H9 (cell line): ENCODE results near the gene ABCC11. TPM values are rescaled to one million over a fixed set of nuclear protein-coding genes. Genes with fewer than 3 reads are reported as not detected.

Experiments
- DNase-seq: peaks from one replicate; pipeline ENCODE4 v3.0.0-alpha.2; 2017
- H2AFZ ChIP-seq: one replicate; pipeline ENCODE4 v1.6.1; 2013; ENCODE audit warnings: mild to moderate bottlenecking, low read length, control low read depth, moderate library complexity
- H2AK5ac ChIP-seq: 2 replicates; pipeline ENCODE4 v1.6.1; 2013; ENCODE audit warnings: low read length, control low read depth, mixed read lengths; ENCODE audit not compliant: insufficient read length
- H2BK120ac ChIP-seq: one replicate; pipeline ENCODE4 v1.6.1; 2013; ENCODE audit warnings: low read depth, mild to moderate bottlenecking, low read length, control low read depth, inconsistent platforms; ENCODE audit not compliant: poor library complexity, severe bottlenecking
- H2BK12ac ChIP-seq: 2 replicates; pipeline ENCODE4 v1.6.1; 2013; ENCODE audit warnings: low read length, control low read depth, mixed read lengths, low read depth; ENCODE audit not compliant: insufficient read length
- H2BK15ac ChIP-seq: 2 replicates; pipeline ENCODE4 v1.6.1; 2013; ENCODE audit warnings: low read depth, low read length, control low read depth
- H2BK20ac ChIP-seq: one replicate; pipeline ENCODE4 v1.6.1; 2013; ENCODE audit warnings: low read depth, mild to moderate bottlenecking, low read length, control low read depth, inconsistent platforms; ENCODE audit not compliant: poor library complexity, severe bottlenecking
- H2BK5ac ChIP-seq: 2 replicates; pipeline ENCODE4 v1.6.1; 2013; ENCODE audit warnings: low read length, control low read depth, mixed read lengths; ENCODE audit not compliant: insufficient read length
- H3K14ac ChIP-seq: 2 replicates; pipeline ENCODE4 v1.6.1; 2013; ENCODE audit warnings: low read length, control low read depth; ENCODE audit not compliant: insufficient read depth
- H3K18ac ChIP-seq: 2 replicates; pipeline ENCODE4 v1.6.1; 2013; ENCODE audit warnings: low read depth, mild to moderate bottlenecking, mixed read lengths, low read length, control low read depth; ENCODE audit not compliant: insufficient read length
- H3K23ac ChIP-seq: 2 replicates; pipeline ENCODE4 v1.6.1; 2013; ENCODE audit warnings: low read length, control low read depth, mixed read lengths, low read depth; ENCODE audit not compliant: insufficient read length
- H3K23me2 ChIP-seq: 2 replicates; pipeline ENCODE4 v1.6.1; 2013; ENCODE audit warnings: low read depth, mild to moderate bottlenecking, mixed read lengths, low read length, control low read depth; ENCODE audit not compliant: insufficient read length, poor library complexity, severe bottlenecking
- H3K27ac ChIP-seq: 2 replicates; pipeline ENCODE4 v1.5.1; 2013; ENCODE audit warnings: low read length, control low read depth, mixed read lengths, low read depth; ENCODE audit not compliant: insufficient read length
- H3K27me3 ChIP-seq: 2 replicates; pipeline ENCODE4 v1.6.1; 2013; ENCODE audit warnings: low read length, control low read depth, inconsistent platforms; ENCODE audit not compliant: insufficient read depth
- H3K4ac ChIP-seq: 2 replicates; pipeline ENCODE4 v1.6.1; 2013; ENCODE audit warnings: low read depth, mild to moderate bottlenecking, control low read depth, inconsistent platforms, low read length, moderate library complexity
- H3K4me1 ChIP-seq: 2 replicates; pipeline ENCODE4 v1.6.1; 2013; ENCODE audit warnings: low read length, control low read depth, inconsistent platforms; ENCODE audit not compliant: insufficient read depth
- H3K4me2 ChIP-seq: 2 replicates; pipeline ENCODE4 v1.6.1; 2013; ENCODE audit warnings: low read length, control low read depth, mixed read lengths; ENCODE audit not compliant: insufficient read length, insufficient read depth
- H3K56ac ChIP-seq: 2 replicates; pipeline ENCODE4 v1.6.1; 2013; ENCODE audit warnings: low read depth, mild to moderate bottlenecking, mixed read lengths, low read length, control low read depth; ENCODE audit not compliant: insufficient read length
- H3K79me1 ChIP-seq: 2 replicates; pipeline ENCODE4 v1.6.1; 2013; ENCODE audit warnings: low read depth, mild to moderate bottlenecking, moderate library complexity, low read length, control low read depth, inconsistent platforms; ENCODE audit not compliant: insufficient read depth, poor library complexity, severe bottlenecking
- H3K79me2 ChIP-seq: 2 replicates; pipeline ENCODE4 v1.6.1; 2013; ENCODE audit warnings: low read length, control low read depth, inconsistent platforms; ENCODE audit not compliant: insufficient read depth
- H3K9ac ChIP-seq: 2 replicates; pipeline ENCODE4 v1.6.1; 2013; ENCODE audit warnings: low read length, control low read depth, mixed read lengths; ENCODE audit not compliant: insufficient read length; ENCODE audit errors: extremely low read depth
- H3K9me3 ChIP-seq: one replicate; pipeline ENCODE4 v1.6.1; 2013; ENCODE audit warnings: low read depth, low read length, inconsistent platforms; ENCODE audit not compliant: control insufficient read depth
- H3T11ph ChIP-seq: one replicate; pipeline ENCODE4 v1.6.1; 2013; ENCODE audit warnings: mild to moderate bottlenecking, low read length, control low read depth, inconsistent platforms
- H4K20me1 ChIP-seq: one replicate; pipeline ENCODE4 v1.6.1; 2013; ENCODE audit not compliant: control insufficient read depth, insufficient read length, insufficient read depth
- H4K5ac ChIP-seq: 2 replicates; pipeline ENCODE4 v1.6.1; 2013; ENCODE audit warnings: low read depth, mild to moderate bottlenecking, mixed read lengths, low read length, control low read depth; ENCODE audit not compliant: insufficient read length
- H4K8ac ChIP-seq: replicated peaks from 2 replicates; pipeline ENCODE4 v1.6.1; 2013; ENCODE audit warnings: low read length, control low read depth, mixed read lengths, low read depth; ENCODE audit not compliant: insufficient read length
- H4K91ac ChIP-seq: 2 replicates; pipeline ENCODE4 v1.6.1; 2013; ENCODE audit warnings: low read depth, mild to moderate bottlenecking, moderate library complexity, mixed read lengths, low read length, control low read depth; ENCODE audit not compliant: insufficient read length
- H3K27ac Mint-ChIP-seq, 3 experiments: 2 replicates in 2 of 3; 3 replicates in 1 of 3; pipeline ENCODE4 v1.8.0; 2020 to 2021; ENCODE audit warnings: mixed read lengths in 3 of 3, mild to moderate bottlenecking in 1 of 3, moderate library complexity in 1 of 3
- H3K27me3 Mint-ChIP-seq: 2 replicates; pipeline ENCODE4 v1.8.0; 2021; ENCODE audit warnings: low read depth, mild to moderate bottlenecking, moderate library complexity, mixed read lengths
- H3K36me3 Mint-ChIP-seq, 3 experiments: 2 replicates in 2 of 3; 3 replicates in 1 of 3; pipeline ENCODE4 v1.8.0; 2020 to 2021; ENCODE audit warnings: low read depth in 3 of 3, mixed read lengths in 3 of 3; ENCODE audit not compliant: insufficient read depth in 1 of 3
- H3K4me1 Mint-ChIP-seq, 2 experiments: 2 replicates each; pipeline ENCODE4 v1.8.0; 2020; ENCODE audit warnings: mixed read lengths in 2 of 2
- H3K4me3 Mint-ChIP-seq, 2 experiments: 2 replicates in 1 of 2; 3 replicates in 1 of 2; pipeline ENCODE4 v1.8.0; 2020 to 2021; ENCODE audit warnings: mild to moderate bottlenecking in 2 of 2, mixed read lengths in 2 of 2, moderate library complexity in 1 of 2
- H3K9me3 Mint-ChIP-seq, 2 experiments: 2 replicates in 1 of 2; 3 replicates in 1 of 2; pipeline ENCODE4 v1.8.0; 2020; ENCODE audit warnings: mild to moderate bottlenecking in 2 of 2, mixed read lengths in 2 of 2, moderate library complexity in 1 of 2
- CTCF ChIP-seq: fragments of 200-600 bp; sonication (generic); conservative IDR thresholded peaks from 3 replicates; pipeline ENCODE4 v1.8.0; 2021; ENCODE audit warnings: antibody characterized with exemption, mild to moderate bottlenecking
- WGBS: extraction: QIAGEN DNeasy Blood & Tissue Kit; methylation state at CpG from one replicate; pipeline ENCODE4 v1.1.7; 2013; ENCODE audit warnings: missing lambda C conversion rate, low lambda C conversion rate, mixed read lengths; ENCODE audit not compliant: insufficient read length; ENCODE audit errors: extremely low coverage; 5-methylcytosine and 5-hydroxymethylcytosine counted together
- total RNA-seq: library from RNA; stranded (reverse); gene quantifications from 2 replicates; pipeline ENCODE4 v1.2.1, GENCODE V29; 2021

Gene ABCC11
- total RNA-seq, 1 experiment from 2014 or later: 0.33 TPM

DNA sequence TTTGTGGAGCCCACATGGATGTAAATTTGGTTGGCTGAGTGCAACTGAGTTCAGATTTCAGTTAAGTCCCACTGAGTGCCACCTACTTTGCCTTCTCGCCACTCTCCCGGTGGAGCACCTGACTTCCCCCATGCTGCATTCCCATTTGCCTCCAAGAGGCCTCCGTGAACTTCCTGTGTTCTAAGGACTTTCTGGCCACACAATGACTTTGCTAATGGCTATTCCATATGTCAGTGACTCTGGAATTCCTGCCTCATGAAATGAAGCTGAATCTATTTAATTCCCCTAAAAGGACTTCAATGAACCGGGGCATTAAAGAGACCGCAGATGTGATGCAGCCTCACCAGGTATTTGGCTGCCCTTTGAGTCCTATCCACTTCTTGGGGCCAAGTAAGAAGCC, 121.5 kb downstream of the ABCC11 start:
- Histone ChIP-seq H3K9me3 (no peaks in the 10 kb centered on the region), H2BK15ac (no peak overlapping the region), H3K27me3 (no peaks in the 10 kb centered on the region), H4K8ac (no peak overlapping the region), H2BK20ac (no peak overlapping the region), H3K14ac (no peak overlapping the region), H3K23me2 (no peaks in the 10 kb centered on the region), H4K20me1 (no peaks in the 10 kb centered on the region), H3K56ac (no peak overlapping the region), H3K4me2 (no peak overlapping the region), H3K18ac (no peak overlapping the region), H3K4me1 (peaks cover 2% of the 10 kb centered on the region; the same call in 1 of the 2 replicates), H2AFZ (no peak overlapping the region), H4K5ac (no peak overlapping the region), H4K91ac (no peak overlapping the region), H3K79me1 (no peaks in the 10 kb centered on the region), H3K9ac (no peak overlapping the region), H3K4ac (no peak overlapping the region), H3K79me2 (no peaks in the 10 kb centered on the region), H2BK120ac (no peak overlapping the region), H2BK12ac (no peak overlapping the region), H3K27ac (no peak overlapping the region), H3K23ac (no peak overlapping the region), H2BK5ac (no peak overlapping the region), H2AK5ac (no peak overlapping the region), H3T11ph (no peak overlapping the region)
- Mint-ChIP-seq H3K27ac (no peak overlapping the region), H3K9me3 (0 out of 5 replicates have a peak, but pooled peaks cover 0 to 2% of the 10 kb centered on the region in 2 experiments), H3K36me3 (peaks cover 0 to 1% (median 0%) of the 10 kb centered on the region in 3 experiments; a peak in 1 of 7 replicates), H3K27me3 (peaks cover 2% of the 10 kb centered on the region; the same call in 1 of the 2 replicates), H3K4me1 (peaks cover 6 to 8% of the 10 kb centered on the region in 2 experiments), H3K4me3 (no peak overlapping the region)
- TF ChIP-seq CTCF: no peak
- DNase-seq: no peak
- no CpG with 5 or more reads among the region's 5 CpGs for WGBS
